B cell (primary cell): ENCODE measurements around the gene ZNF626. TPM values are rescaled to one million over a fixed set of nuclear protein-coding genes. Genes with fewer than 3 reads are reported as not detected.

Experiments
- ATAC-seq: fragments of 200-7000 bp; cut with Tn5 transposase; one replicate; pipeline ENCODE4 v1.10.0; 2021; ENCODE audit warnings: low read depth, mild to moderate bottlenecking, moderate number of reproducible peaks, moderate library complexity
- CTCF ChIA-PET: fragments of 350-600 bp; sonication (Branson Sonifier 250); formaldehyde crosslinking; loops from one replicate; lab custom pipeline; 2021; ENCODE audit warnings: antibody characterized with exemption, inconsistent platforms; lab: Charles Lee
- POLR2A ChIA-PET: fragments of 350-600 bp; sonication (Branson Sonifier 250); formaldehyde crosslinking; loops from one replicate; lab custom pipeline; 2021; ENCODE audit warnings: antibody characterized with exemption; lab: Charles Lee
- DNase-seq: peaks from one replicate; pipeline ENCODE4 v3.0.0; 2013
- H2AFZ ChIP-seq: 2 replicates; pipeline ENCODE4 v1.6.1; 2012; ENCODE audit warnings: mild to moderate bottlenecking, low read depth, low read length; ENCODE audit not compliant: insufficient read depth, poor library complexity, severe bottlenecking
- H3K27ac ChIP-seq, 2 donors: 1 replicate in 1 of 2; 2 replicates in 1 of 2; pipeline ENCODE4 v1.5.1; 2012 to 2013; ENCODE audit warnings: low read length in 2 of 2, mild to moderate bottlenecking in 2 of 2, moderate library complexity in 1 of 2
- H3K27me3 ChIP-seq, 4 experiments: fragments of 200-600 bp in 1 of 4; sonication (generic) in 1 of 4; replicated peaks in 1 of 4; 1 replicate in 2 of 4; 2 replicates in 2 of 4; pipeline versions ENCODE4 v1.6.1 to v1.7.0; 2013 to 2016; ENCODE audit warnings: low read length in 3 of 4, mild to moderate bottlenecking in 2 of 4, mixed read lengths in 1 of 4, moderate library complexity in 1 of 4; ENCODE audit not compliant: insufficient read depth in 4 of 4, control insufficient read depth in 3 of 4; ENCODE audit errors: control extremely low read depth in 1 of 4
- H3K36me3 ChIP-seq, 2 experiments: replicated peaks in 1 of 2; 1 replicate in 1 of 2; 2 replicates in 1 of 2; pipeline versions ENCODE4 v1.6.1 to v1.7.1; 2013; ENCODE audit warnings: low read length in 1 of 2; ENCODE audit not compliant: insufficient read depth in 2 of 2, control insufficient read depth in 1 of 2; ENCODE audit errors: control extremely low read depth in 1 of 2, extremely low read depth in 1 of 2
- H3K4me1 ChIP-seq, 2 donors: fragments of 200-600 bp in 1 of 2; sonication (generic) in 1 of 2; 1 replicate in 1 of 2; 2 replicates in 1 of 2; pipeline versions ENCODE4 v1.5.1 to v1.6.1; 2013 to 2017; ENCODE audit warnings: low read length in 2 of 2; ENCODE audit not compliant: control insufficient read depth in 2 of 2, insufficient read depth in 2 of 2
- H3K4me2 ChIP-seq: replicated peaks from 2 replicates; pipeline ENCODE3; 2012; ENCODE audit warnings: mild to moderate bottlenecking, low read depth, low read length; ENCODE audit not compliant: poor library complexity, severe bottlenecking
- H3K4me3 ChIP-seq, 5 experiments: fragments of 200-600 bp in 1 of 5; sonication (generic) in 1 of 5; 1 replicate in 3 of 5; 2 replicates in 2 of 5; pipeline versions ENCODE4 v1.5.1 to v1.7.0; 2011 to 2016; ENCODE audit warnings: low read length in 4 of 5, mild to moderate bottlenecking in 4 of 5, low read depth in 2 of 5, control low read depth in 1 of 5, moderate library complexity in 1 of 5; ENCODE audit not compliant: insufficient read depth in 1 of 5; ENCODE audit errors: control extremely low read depth in 1 of 5, extremely low read depth in 1 of 5
- H3K79me2 ChIP-seq: fragments of 200-600 bp; sonication (generic); one replicate; pipeline ENCODE4 v1.6.0; 2016; ENCODE audit warnings: low read length; ENCODE audit not compliant: control insufficient read depth, insufficient read depth
- H3K9ac ChIP-seq: fragments of 200-600 bp; sonication (generic); 2 replicates; pipeline ENCODE4 v1.6.1; 2017; ENCODE audit warnings: mild to moderate bottlenecking, low read length, moderate library complexity
- H3K9me3 ChIP-seq, 3 donors: one replicate each; pipeline versions ENCODE4 v1.6.1 to v1.7.1; 2013; ENCODE audit warnings: low read length in 2 of 3; ENCODE audit not compliant: control insufficient read depth in 2 of 3, insufficient read depth in 1 of 3; ENCODE audit errors: control extremely low read depth in 1 of 3
- H4K20me1 ChIP-seq: 2 replicates; pipeline ENCODE4 v1.6.0; 2012; ENCODE audit warnings: mild to moderate bottlenecking, low read length; ENCODE audit not compliant: insufficient read depth, control insufficient read depth, poor library complexity, severe bottlenecking
- H3K27ac Mint-ChIP-seq: one replicate; pipeline ENCODE4 v1.8.0; 2021; ENCODE audit warnings: mixed read lengths
- H3K27me3 Mint-ChIP-seq: one replicate; pipeline ENCODE4 v1.8.0; 2021; ENCODE audit warnings: mixed read lengths
- H3K4me1 Mint-ChIP-seq: one replicate; pipeline ENCODE4 v1.8.0; 2021; ENCODE audit warnings: mixed read lengths
- H3K4me3 Mint-ChIP-seq: one replicate; pipeline ENCODE4 v1.8.0; 2021; ENCODE audit warnings: mixed read lengths
- H3K9me3 Mint-ChIP-seq: one replicate; pipeline ENCODE4 v1.8.0; 2022; ENCODE audit warnings: mixed read lengths; ENCODE audit not compliant: insufficient read depth
- CTCF ChIP-seq: fragments of 200-600 bp; IDR thresholded peaks from one replicate; pipeline ENCODE4 v1.8.0; 2022; ENCODE audit warnings: antibody characterized with exemption, mild to moderate bottlenecking
- EZH2 ChIP-seq: IDR thresholded peaks from 2 replicates; pipeline ENCODE4 v1.6.1; 2012; ENCODE audit warnings: borderline replicate concordance, low read depth, mild to moderate bottlenecking, moderate library complexity, low read length; ENCODE audit not compliant: insufficient read depth, poor library complexity, severe bottlenecking
- WGBS: methylation state at CpG from one replicate; pipeline ENCODE4 v1.1.5; 2013; ENCODE audit warnings: missing lambda C conversion rate; ENCODE audit not compliant: insufficient coverage; 5-methylcytosine and 5-hydroxymethylcytosine counted together
- intact Hi-C: fragments of 100-400 bp; cut with micrococcal nuclease; formaldehyde crosslinking; loops from one replicate; pipeline ENCODE4 v1.10.0; 2022
- polyA plus RNA-seq: library from polyadenylated mRNA; depleted of rRNA; stranded (reverse); fragments of >200 nt; gene quantifications from 2 replicates; pipeline ENCODE4 v1.2.3, GENCODE V29; 2012
- total RNA-seq, 2 donors: library from RNA; stranded (reverse); fragments of 120-200 nt in 1 of 2; gene quantifications; 1 replicate in 1 of 2; 2 replicates in 1 of 2; pipeline versions ENCODE4 v1.2.3 to v1.2.4, GENCODE V29; 2013 to 2022

The ZNF626 gene
- total and polyA plus RNA-seq, 2 donors (not counting 1 experiment from before 2014, with no cell fraction given): 5.4 to 15.2 TPM

GRCh38 chr19:20612711-20613316, 48.6 kb downstream of the ZNF626 start:
- Histone ChIP-seq H3K27ac (no peak overlapping the region), H3K27me3 (no peaks in the 10 kb centered on the region), H3K9ac (no peak overlapping the region), H3K36me3 (no peaks in the 10 kb centered on the region), H3K4me1 (no peaks in the 10 kb centered on the region), H2AFZ (no peak overlapping the region), H3K4me3 (no peak overlapping the region), H3K79me2 (no peaks in the 10 kb centered on the region), H3K4me2 (no peak overlapping the region), H4K20me1 (no peaks in the 10 kb centered on the region), H3K9me3 (peaks cover 5 to 41% (median 22%) of the 10 kb centered on the region in 3 donors)
- WGBS: 47% methylated on average over 3 of the region's 5 CpGs
- H3K27me3 Mint-ChIP-seq: no peaks in the 10 kb centered on the region
- POLR2A ChIA-PET: no interaction called here
- H3K4me1 Mint-ChIP-seq: peaks cover 6% of the 10 kb centered on the region
- DNase-seq (no peak), ATAC-seq (no peak)
- CTCF ChIA-PET: interaction anchor here (0.6 kb wide), 1 partner anchor 213 kb away, joined by 4 read pairs; no protein-coding TSS in a partner anchor
- TF ChIP-seq CTCF (no peak), EZH2 (no peak)
- no peak overlapping the region for H3K27ac Mint-ChIP-seq
- H3K4me3 Mint-ChIP-seq: no peak overlapping the region
- H3K9me3 Mint-ChIP-seq: peaks cover 25% of the 10 kb centered on the region
- intact Hi-C loops: no loop called here

GRCh38 chr19:20611866-20612265, 49.5 kb downstream of the ZNF626 start:
- no peak overlapping the region for H3K4me2 ChIP-seq
- TF ChIP-seq CTCF (no peak), EZH2 (no peak)

More at GRCh38 chr19:20611866-20612265, 49.5 kb downstream of the ZNF626 start:
- ChIA-PET CTCF (no interaction called here), POLR2A (no interaction called here)
- Histone ChIP-seq H3K4me1 (no peaks in the 10 kb centered on the region), H3K36me3 (no peaks in the 10 kb centered on the region), H3K9me3 (peaks cover 3 to 45% (median 13%) of the 10 kb centered on the region in 3 donors), H3K9ac (no peak overlapping the region), H3K79me2 (no peaks in the 10 kb centered on the region), H3K4me3 (no peak overlapping the region), H2AFZ (no peak overlapping the region), H3K27ac (no peak overlapping the region), H3K27me3 (no peaks in the 10 kb centered on the region), H4K20me1 (no peaks in the 10 kb centered on the region)
- WGBS: 86% methylated on average over 4 of the region's 6 CpGs
- Mint-ChIP-seq H3K4me3 (no peak overlapping the region), H3K4me1 (peaks cover 6% of the 10 kb centered on the region), H3K27me3 (no peaks in the 10 kb centered on the region), H3K9me3 (peaks cover 22% of the 10 kb centered on the region), H3K27ac (no peak overlapping the region)
- ATAC-seq (no peak), DNase-seq (no peak)
- intact Hi-C loops: no loop called here
